Transverse colon (tissue), 4 donors: ENCODE measurements around the gene PTPRJ.

Experiments
- CTCF ChIP-seq, 5 experiments: fragments of 200-600 bp in 3 of 5; fragments of 450-650 bp in 2 of 5; sonication (generic) in 3 of 5; IDR thresholded peaks; 1 replicate in 2 of 5; 2 replicates in 3 of 5; pipeline ENCODE4 v1.5.1; 2016 to 2017; ENCODE audit warnings: antibody characterized with exemption in 5 of 5, inconsistent platforms in 3 of 5, mild to moderate bottlenecking in 2 of 5, moderate library complexity in 1 of 5
- POLR2A ChIP-seq: fragments of 450-650 bp; IDR thresholded peaks from one replicate; pipeline ENCODE4 v1.6.1; 2016; ENCODE audit warnings: antibody characterized with exemption, mild to moderate bottlenecking, moderate library complexity
- POLR2AphosphoS5 ChIP-seq, 3 donors: sonication (generic); formaldehyde crosslinking; IDR thresholded peaks; one replicate each; pipeline ENCODE4 v1.6.1; 2016; ENCODE audit warnings: antibody characterized with exemption in 3 of 3

DNA sequence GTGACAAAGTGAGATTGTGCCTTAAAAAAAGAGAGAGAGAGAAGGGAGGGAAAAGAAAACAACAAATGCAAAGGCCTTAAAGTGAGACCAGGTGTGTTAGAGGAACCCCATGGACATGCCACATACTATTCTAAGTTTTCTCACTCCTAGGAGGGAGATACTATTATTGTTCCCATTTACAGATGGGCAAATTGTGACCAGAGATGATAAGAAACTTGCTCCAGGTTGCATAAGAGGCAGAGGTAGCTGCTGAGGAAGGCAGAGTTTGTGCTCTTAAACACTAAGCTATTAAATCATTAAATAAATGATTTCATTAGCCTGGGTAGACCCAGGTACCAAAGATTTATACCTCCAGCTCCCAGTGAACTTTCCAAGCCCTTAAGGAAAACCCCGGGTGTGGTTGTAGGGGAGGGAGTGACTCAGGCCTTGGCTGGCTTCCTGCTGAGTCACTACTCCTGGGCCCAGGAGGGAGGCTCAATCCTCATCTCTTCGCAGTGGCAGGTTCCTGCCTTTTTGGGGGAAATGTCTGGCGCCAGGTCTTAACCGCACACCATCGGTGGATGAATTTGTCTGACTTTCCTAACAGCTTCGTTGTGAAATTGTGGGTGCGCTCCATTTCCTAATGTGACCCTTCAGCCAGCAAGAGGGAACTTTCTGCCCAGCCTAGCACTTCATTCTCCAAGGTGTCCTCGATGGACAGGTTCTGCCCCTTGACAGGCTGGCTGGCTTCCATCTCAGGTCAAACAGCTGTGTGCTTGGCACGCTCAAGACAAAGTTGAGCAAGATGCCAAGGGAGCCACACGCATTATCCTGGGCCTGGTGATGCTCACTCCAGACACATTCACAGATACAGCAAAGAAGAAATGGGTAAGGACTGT lies 33.4 kb upstream of the PTPRJ start:
- TF ChIP-seq CTCF (IDR thresholded peaks at IDR 0.05) = no peak
- TF ChIP-seq POLR2A = no peak
- peak in 1 of 3 donors; percentile 45 for TF ChIP-seq POLR2AphosphoS5 (IDR thresholded peaks at IDR 0.05)
